D721Med (cell line): ENCODE results near the gene LRRC4.

Source experiments
- DNase-seq: peaks from one replicate; pipeline ENCODE4 v3.0.0; 2011; ENCODE audit warnings: low spot score; ENCODE audit not compliant: insufficient read length
- FAIRE-seq: peaks from 2 replicates; lab custom pipeline; 2011; peaks lifted over from hg19 to GRCh38; lab: Jason Lieb, UNC
- TF ChIP-seq, protein P1 (sequence below): IDR thresholded peaks from 2 replicates; pipeline ENCODE4 v1.5.1; 2012; ENCODE audit warnings: mild to moderate bottlenecking, control low read depth; ENCODE audit not compliant: insufficient read depth; ENCODE audit errors: missing control alignments

The LRRC4 gene

DNA sequence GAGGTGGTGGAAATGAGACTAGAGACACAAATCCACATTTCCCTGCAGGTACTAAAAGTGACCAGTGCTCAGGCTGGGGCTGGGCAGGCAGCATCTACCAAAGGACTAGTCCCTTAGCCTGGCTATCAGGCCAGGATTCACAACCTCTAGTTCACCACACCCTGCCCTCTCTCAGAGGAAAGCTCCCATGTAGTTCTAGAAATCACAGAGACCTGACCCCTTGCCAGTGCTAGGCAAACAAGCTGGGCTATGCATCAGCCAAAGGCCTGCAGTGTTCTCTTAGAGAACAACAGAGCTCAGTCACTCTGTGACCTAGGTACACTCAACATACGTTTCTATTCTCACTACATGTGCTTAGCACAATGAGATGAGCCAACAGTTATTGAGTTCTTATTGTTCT lies 26.7 kb upstream of the LRRC4 start:
- TF ChIP-seq, protein P1, sequence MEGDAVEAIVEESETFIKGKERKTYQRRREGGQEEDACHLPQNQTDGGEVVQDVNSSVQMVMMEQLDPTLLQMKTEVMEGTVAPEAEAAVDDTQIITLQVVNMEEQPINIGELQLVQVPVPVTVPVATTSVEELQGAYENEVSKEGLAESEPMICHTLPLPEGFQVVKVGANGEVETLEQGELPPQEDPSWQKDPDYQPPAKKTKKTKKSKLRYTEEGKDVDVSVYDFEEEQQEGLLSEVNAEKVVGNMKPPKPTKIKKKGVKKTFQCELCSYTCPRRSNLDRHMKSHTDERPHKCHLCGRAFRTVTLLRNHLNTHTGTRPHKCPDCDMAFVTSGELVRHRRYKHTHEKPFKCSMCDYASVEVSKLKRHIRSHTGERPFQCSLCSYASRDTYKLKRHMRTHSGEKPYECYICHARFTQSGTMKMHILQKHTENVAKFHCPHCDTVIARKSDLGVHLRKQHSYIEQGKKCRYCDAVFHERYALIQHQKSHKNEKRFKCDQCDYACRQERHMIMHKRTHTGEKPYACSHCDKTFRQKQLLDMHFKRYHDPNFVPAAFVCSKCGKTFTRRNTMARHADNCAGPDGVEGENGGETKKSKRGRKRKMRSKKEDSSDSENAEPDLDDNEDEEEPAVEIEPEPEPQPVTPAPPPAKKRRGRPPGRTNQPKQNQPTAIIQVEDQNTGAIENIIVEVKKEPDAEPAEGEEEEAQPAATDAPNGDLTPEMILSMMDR = no peak
- DNase-seq (no peak), FAIRE-seq (no peak)

DNA sequence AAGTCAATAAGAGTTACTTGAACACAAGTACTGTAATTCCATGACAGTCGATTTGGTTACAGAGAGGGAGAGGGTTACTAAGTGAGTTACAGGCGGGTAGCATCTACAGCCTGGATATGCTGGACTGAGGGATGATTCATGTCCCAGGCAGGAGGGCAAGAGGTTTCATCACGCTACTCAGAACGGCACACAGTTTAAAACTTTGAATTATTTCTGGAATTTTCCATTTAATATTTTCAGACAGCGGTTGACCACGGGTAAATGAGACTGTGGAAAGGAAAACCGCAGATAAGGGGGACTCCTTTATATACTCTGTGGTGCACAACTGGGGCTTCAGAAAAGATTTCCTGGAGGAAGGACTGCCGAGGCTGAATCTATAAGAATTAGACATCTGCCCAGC lies 25.7 kb upstream of the LRRC4 start:
- FAIRE-seq = no peak

DNA sequence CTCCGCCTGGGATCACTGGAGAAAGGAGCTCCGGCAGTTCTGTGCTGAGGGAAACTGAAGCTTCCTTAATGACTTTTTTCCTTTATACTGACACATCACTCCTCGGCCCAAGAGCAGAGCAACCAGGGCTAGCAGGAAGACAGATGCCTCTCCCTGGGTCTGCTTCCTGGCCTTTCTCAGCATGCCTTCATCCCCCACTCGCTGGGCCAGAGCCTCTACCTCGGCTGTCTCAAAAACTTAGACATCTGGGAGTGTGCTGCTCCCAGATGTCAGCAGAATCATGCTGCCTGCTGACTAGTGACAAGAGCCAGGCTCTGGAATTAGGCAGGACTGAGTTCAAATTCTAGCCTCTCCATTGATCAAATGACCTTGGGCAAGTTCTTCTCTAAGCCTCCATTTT lies 24.4 kb upstream of the LRRC4 start:
- TF ChIP-seq, protein P1 = no peak
- no peak for FAIRE-seq
- DNase-seq = no peak

More for the DNA sequence above, 25.7 kb upstream of the LRRC4 start:
- TF ChIP-seq, protein P1 = no peak
- no peak for DNase-seq

DNA sequence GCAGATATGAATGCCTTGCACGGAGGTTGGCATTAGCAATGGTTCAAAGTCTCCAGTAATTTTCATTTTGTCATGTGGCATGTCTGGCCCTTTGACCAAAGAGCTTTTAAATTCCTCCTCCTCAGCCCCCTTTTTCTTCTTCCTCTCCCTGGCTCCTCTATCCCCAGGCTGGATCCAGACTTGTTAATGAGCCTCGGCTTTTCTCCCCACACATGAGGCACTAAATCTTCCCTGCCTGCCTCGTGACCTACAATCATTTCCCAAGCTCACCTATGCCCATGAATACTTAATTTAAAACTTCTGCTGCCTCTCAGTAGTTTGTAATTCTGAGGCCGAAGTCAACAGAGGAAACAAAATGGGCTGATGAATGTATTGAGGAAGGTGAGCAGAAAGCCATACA lies 23.3 kb upstream of the LRRC4 start:
- TF ChIP-seq, protein P1 = no peak
- FAIRE-seq = no peak
- DNase-seq = no peak

DNA sequence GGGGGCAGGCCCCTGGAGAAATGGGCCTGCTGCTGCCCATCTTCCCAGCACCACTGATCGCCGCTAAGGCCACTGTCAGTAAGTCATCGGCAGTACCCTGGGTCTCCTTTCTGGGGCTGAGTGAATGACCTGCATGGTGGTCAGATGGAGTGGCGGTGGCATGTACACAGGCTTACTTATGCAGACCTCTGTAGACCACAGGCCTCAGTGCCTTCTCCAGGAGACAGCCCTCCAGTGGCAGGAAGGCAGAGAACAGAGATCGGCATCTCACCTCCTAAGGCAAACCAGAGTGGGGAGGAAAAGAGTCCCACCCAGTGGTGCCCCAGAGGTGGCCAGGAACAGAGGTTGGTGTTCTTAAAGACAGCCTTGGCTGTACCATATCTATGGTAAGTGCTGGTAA lies 22.8 kb upstream of the LRRC4 start:
- TF ChIP-seq, protein P1 = peak; percentile 3
- no peak for DNase-seq
- FAIRE-seq = no peak

DNA sequence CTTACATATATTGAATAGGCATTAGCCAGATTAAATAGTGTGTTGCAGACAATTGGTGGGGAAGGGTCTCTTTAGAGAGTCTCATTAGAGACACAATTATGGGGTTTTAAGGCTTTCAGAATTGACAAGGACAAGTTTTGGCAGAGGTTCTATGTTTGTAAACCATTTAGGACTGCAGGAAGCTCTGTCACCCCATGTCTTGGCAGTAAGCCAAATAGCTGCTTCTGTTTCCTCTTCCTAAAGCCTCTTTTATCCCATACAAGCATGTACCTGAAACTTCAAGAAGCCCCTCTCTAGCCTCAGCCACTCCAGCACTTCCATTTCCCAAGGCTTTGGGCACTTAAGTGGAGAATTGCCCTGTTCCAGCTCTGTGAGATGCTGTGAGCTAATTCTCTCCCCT lies 21.8 kb upstream of the LRRC4 start:
- FAIRE-seq (no peak), DNase-seq (no peak)
- TF ChIP-seq, protein P1 = no peak

DNA sequence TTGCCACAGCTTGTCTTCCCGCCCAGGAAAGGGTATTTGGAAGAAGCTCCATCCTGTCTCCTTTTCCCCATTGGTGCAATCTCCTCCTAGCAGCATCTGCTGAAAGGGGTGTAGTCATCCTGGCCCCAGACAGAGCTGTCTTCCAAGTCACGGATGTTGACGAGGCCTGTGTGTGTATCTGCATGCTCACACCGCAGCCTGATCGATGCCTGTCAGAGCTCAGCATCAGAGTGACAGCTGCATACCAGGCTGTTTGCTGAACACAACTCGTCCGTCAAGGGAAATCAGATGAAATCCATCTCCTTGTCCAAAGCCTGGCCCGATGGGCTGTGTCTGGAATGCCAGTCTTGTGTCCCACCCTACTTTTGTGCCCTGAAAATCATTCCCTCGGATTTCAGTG lies 21.2 kb upstream of the LRRC4 start:
- no peak for DNase-seq
- TF ChIP-seq, protein P1 = no peak
- FAIRE-seq = no peak
